H1 (cell line): ENCODE measurements around the gene PGBD5.

Source experiments
- CBX8 ChIP-seq: fragments of 300-800, 300-1000 bp; sonication (generic); IDR thresholded peaks from 2 replicates; pipeline ENCODE4 v1.7.1; 2016; ENCODE audit warnings: low read depth, low read length, borderline replicate concordance
- EP300 ChIP-seq, 2 experiments: IDR thresholded peaks; 1 replicate in 1 of 2; 2 replicates in 1 of 2; pipeline ENCODE4 v1.6.1; 2011 to 2012; ENCODE audit warnings: low read depth in 2 of 2, low read length in 2 of 2, mild to moderate bottlenecking in 2 of 2, borderline replicate concordance in 1 of 2, inconsistent platforms in 1 of 2, moderate library complexity in 1 of 2
- POLR2A ChIP-seq, 2 experiments: IDR thresholded peaks; 1 replicate in 1 of 2; 2 replicates in 1 of 2; pipeline ENCODE4 v1.6.1; 2011; ENCODE audit warnings: low read depth in 2 of 2, low read length in 2 of 2, mild to moderate bottlenecking in 2 of 2; ENCODE audit errors: control extremely low read depth in 1 of 2
- POU5F1 ChIP-seq: IDR thresholded peaks from 2 replicates; pipeline ENCODE4 v1.6.1; 2011; ENCODE audit warnings: low read depth, mild to moderate bottlenecking, low read length, moderate library complexity
- RAD21 ChIP-seq, 2 experiments: IDR thresholded peaks in 1 of 2; conservative IDR thresholded peaks in 1 of 2; 2 replicates each; pipeline ENCODE4 v1.6.1; 2011; ENCODE audit warnings: low read depth in 2 of 2, low read length in 2 of 2, improper control_type of control experiment in 1 of 2, inconsistent platforms in 1 of 2, mild to moderate bottlenecking in 1 of 2, moderate library complexity in 1 of 2
- RBBP5 ChIP-seq: IDR thresholded peaks from 2 replicates; pipeline ENCODE4 v1.7.1; 2012; ENCODE audit warnings: low read depth, mild to moderate bottlenecking, inconsistent platforms, low read length, moderate library complexity, borderline replicate concordance
- TF ChIP-seq, protein P1 (sequence below): IDR thresholded peaks from 2 replicates; pipeline ENCODE4 v1.6.1; 2012; ENCODE audit warnings: inconsistent platforms
- TF ChIP-seq, protein P2 (sequence below), 3 experiments: IDR thresholded peaks; 1 replicate in 2 of 3; 2 replicates in 1 of 3; pipeline versions ENCODE4 v1.5.1 to v1.6.1; 2011; ENCODE audit warnings: low read length in 3 of 3, mild to moderate bottlenecking in 3 of 3, inconsistent platforms in 2 of 3, low read depth in 1 of 3, moderate library complexity in 1 of 3; ENCODE audit not compliant: insufficient read depth in 1 of 3; ENCODE audit errors: control extremely low read depth in 1 of 3
- TF ChIP-seq, protein P3 (sequence below): IDR thresholded peaks from 2 replicates; pipeline ENCODE4 v1.6.1; 2011; ENCODE audit warnings: low read length, improper control_type of control experiment

DNA sequence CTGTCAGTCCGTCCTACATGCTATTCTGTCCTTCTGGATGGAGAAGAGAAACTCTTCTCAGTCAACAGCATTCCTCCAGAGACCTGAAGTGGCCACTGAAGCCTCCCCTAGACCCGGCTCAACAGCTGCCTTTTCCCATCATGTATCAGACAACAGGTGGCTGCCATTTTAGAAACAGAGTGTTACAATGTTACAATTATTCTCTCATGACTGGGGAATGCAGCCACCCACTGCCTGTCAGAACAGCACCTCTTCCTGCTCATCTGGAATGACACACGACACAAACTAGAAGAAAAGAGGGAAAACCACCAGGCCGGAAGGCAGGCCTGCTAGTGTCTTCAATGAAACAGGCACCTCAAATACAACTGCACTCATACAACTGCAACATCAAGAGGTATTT is 105.3 kb downstream of the PGBD5 start:
- TF ChIP-seq POLR2A (IDR thresholded peaks at IDR 0.05; ENCODE audit: control extremely low read depth in 1 of 2, low read depth in 2 of 2, low read length in 2 of 2) (no peak), POU5F1 (no peak), EP300 (IDR thresholded peaks at IDR 0.05; ENCODE audit: borderline replicate concordance in 1 of 2, low read depth in 2 of 2, low read length in 2 of 2) (no peak), CBX8 (no peak), RAD21 (IDR thresholded peaks at IDR 0.05 in 1 of 2, conservative IDR thresholded peaks at IDR 0.05 in 1 of 2; ENCODE audit: low read depth in 2 of 2, low read length in 2 of 2) (no peak), RBBP5 (no peak)
- TF ChIP-seq, protein P1, sequence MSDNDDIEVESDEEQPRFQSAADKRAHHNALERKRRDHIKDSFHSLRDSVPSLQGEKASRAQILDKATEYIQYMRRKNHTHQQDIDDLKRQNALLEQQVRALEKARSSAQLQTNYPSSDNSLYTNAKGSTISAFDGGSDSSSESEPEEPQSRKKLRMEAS = no peak
- TF ChIP-seq, protein P2, sequence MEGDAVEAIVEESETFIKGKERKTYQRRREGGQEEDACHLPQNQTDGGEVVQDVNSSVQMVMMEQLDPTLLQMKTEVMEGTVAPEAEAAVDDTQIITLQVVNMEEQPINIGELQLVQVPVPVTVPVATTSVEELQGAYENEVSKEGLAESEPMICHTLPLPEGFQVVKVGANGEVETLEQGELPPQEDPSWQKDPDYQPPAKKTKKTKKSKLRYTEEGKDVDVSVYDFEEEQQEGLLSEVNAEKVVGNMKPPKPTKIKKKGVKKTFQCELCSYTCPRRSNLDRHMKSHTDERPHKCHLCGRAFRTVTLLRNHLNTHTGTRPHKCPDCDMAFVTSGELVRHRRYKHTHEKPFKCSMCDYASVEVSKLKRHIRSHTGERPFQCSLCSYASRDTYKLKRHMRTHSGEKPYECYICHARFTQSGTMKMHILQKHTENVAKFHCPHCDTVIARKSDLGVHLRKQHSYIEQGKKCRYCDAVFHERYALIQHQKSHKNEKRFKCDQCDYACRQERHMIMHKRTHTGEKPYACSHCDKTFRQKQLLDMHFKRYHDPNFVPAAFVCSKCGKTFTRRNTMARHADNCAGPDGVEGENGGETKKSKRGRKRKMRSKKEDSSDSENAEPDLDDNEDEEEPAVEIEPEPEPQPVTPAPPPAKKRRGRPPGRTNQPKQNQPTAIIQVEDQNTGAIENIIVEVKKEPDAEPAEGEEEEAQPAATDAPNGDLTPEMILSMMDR (IDR thresholded peaks at IDR 0.05; ENCODE audit: control extremely low read depth in 1 of 3, insufficient read depth in 1 of 3, low read depth in 1 of 3, low read length in 3 of 3) = no peak
- TF ChIP-seq, protein P3, sequence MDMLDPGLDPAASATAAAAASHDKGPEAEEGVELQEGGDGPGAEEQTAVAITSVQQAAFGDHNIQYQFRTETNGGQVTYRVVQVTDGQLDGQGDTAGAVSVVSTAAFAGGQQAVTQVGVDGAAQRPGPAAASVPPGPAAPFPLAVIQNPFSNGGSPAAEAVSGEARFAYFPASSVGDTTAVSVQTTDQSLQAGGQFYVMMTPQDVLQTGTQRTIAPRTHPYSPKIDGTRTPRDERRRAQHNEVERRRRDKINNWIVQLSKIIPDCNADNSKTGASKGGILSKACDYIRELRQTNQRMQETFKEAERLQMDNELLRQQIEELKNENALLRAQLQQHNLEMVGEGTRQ = no peak
